GM12878 (cell line): ENCODE results near the gene TMEM208. TPM values are rescaled to one million over a fixed set of nuclear protein-coding genes. Genes with fewer than 3 reads are reported as not detected.

ENCODE experiments used
- ATAC-seq: fragments of 200-7000 bp; cut with Tn5 transposase; 3 replicates; pipeline ENCODE4 v1.9.1; 2020; ENCODE audit warnings: mild to moderate bottlenecking, moderate library complexity
- BruUV-seq: library from RNA; stranded (reverse); fragments of 400-500 nt; replicated peaks from 2 replicates; lab custom pipeline; 2021; lab: Mats Ljungman, UMichigan
- CTCF ChIA-PET: fragments of 300-600 bp; sonication (Branson Sonifier 250); formaldehyde crosslinking; extraction: SDS; loops from one replicate; lab custom pipeline; 2021; ENCODE audit warnings: inconsistent platforms; lab: Yijun Ruan, JAX
- POLR2A ChIA-PET: fragments of 350-600 bp; formaldehyde crosslinking; extraction: SDS; loops from one replicate; lab custom pipeline; 2021; ENCODE audit warnings: inconsistent platforms; lab: Charles Lee
- RAD21 ChIA-PET: fragments of 300-600 bp; sonication (Branson Sonifier 250); formaldehyde crosslinking; loops from one replicate; lab custom pipeline; 2023; ENCODE audit warnings: antibody characterized with exemption; ENCODE audit not compliant: unreplicated experiment; lab: Charles Lee
- SMC1A ChIA-PET: fragments of 300-600 bp; sonication (Branson Sonifier 250); formaldehyde crosslinking; loops from one replicate; lab custom pipeline; 2023; ENCODE audit not compliant: unreplicated experiment, uncharacterized antibody; lab: Charles Lee
- DNase-seq: peaks from one replicate; pipeline ENCODE4 v3.0.0-alpha.2; 2011; ENCODE audit warnings: low read depth, low spot score
- FAIRE-seq: peaks from 3 replicates; lab custom pipeline; 2011; peaks lifted over from hg19 to GRCh38; lab: Jason Lieb, UNC
- H2AFZ ChIP-seq: 2 replicates; pipeline ENCODE4 v1.6.0; 2011; ENCODE audit warnings: low read depth, low read length, control low read depth; ENCODE audit not compliant: control insufficient read depth
- H3K27ac ChIP-seq: 2 replicates; pipeline ENCODE4 v1.5.1; 2011; ENCODE audit warnings: control low read depth; ENCODE audit not compliant: control insufficient read depth, insufficient read depth
- H3K27me3 ChIP-seq, 2 experiments: replicated peaks in 1 of 2; 2 replicates each; pipeline versions ENCODE4 v1.6.0 to v1.6.1; 2011; ENCODE audit warnings: low read length in 1 of 2; ENCODE audit not compliant: control insufficient read depth in 2 of 2, insufficient read depth in 2 of 2
- H3K36me3 ChIP-seq, 2 experiments: 2 replicates each; pipeline ENCODE4 v1.5.1; 2011; ENCODE audit warnings: low read length in 1 of 2; ENCODE audit not compliant: control insufficient read depth in 2 of 2, insufficient read depth in 2 of 2
- H3K4me1 ChIP-seq: 2 replicates; pipeline ENCODE4 v1.6.1; 2011; ENCODE audit warnings: mild to moderate bottlenecking, low read length, moderate library complexity, mixed read lengths; ENCODE audit not compliant: control insufficient read depth, insufficient read depth
- H3K4me2 ChIP-seq: 2 replicates; pipeline ENCODE4 v1.6.0; 2011; ENCODE audit warnings: control low read depth; ENCODE audit not compliant: control insufficient read depth, insufficient read depth
- H3K4me3 ChIP-seq: fragments of 200-600 bp; sonication (generic); 2 replicates; pipeline ENCODE4 v1.5.1; 2016
- H3K79me2 ChIP-seq: 2 replicates; pipeline ENCODE4 v1.6.0; 2011; ENCODE audit warnings: low read length; ENCODE audit not compliant: control insufficient read depth, insufficient read depth
- H3K9ac ChIP-seq: 2 replicates; pipeline ENCODE4 v1.8.0; 2011; ENCODE audit warnings: low read length, control low read depth, mixed read lengths; ENCODE audit not compliant: control insufficient read depth, insufficient read depth
- H3K9me3 ChIP-seq: replicated peaks from 3 replicates; pipeline ENCODE4 v1.5.1; 2011; ENCODE audit warnings: mild to moderate bottlenecking, low read length; ENCODE audit not compliant: control insufficient read depth, insufficient read depth
- H4K20me1 ChIP-seq: 2 replicates; pipeline ENCODE4 v1.6.0; 2011; ENCODE audit not compliant: control insufficient read depth, insufficient read depth
- ATF7 ChIP-seq: fragments of 450-650 bp; IDR thresholded peaks from 2 replicates; pipeline ENCODE4 v1.6.1; 2016; ENCODE audit warnings: low read depth, mild to moderate bottlenecking
- BRCA1 ChIP-seq: IDR thresholded peaks from 2 replicates; pipeline ENCODE4 v1.6.1; 2011; ENCODE audit warnings: low read depth, low read length, improper control_type of control experiment
- CHD1 ChIP-seq: IDR thresholded peaks from 2 replicates; pipeline ENCODE4 v1.6.1; 2012; ENCODE audit warnings: low read depth, low read length, improper control_type of control experiment
- CHD2 ChIP-seq: IDR thresholded peaks from 2 replicates; pipeline ENCODE4 v1.6.1; 2011; ENCODE audit warnings: low read depth, low read length, improper control_type of control experiment, borderline replicate concordance
- GATAD2B ChIP-seq: fragments of 450-650 bp; conservative IDR thresholded peaks from 2 replicates; pipeline ENCODE4 v1.6.1; 2017; ENCODE audit warnings: low read depth, mild to moderate bottlenecking, moderate library complexity
- HDAC6 ChIP-seq: fragments of 200-600 bp; sonication (generic); IDR thresholded peaks from one replicate; pipeline ENCODE4 v1.8.0; 2017; ENCODE audit warnings: antibody characterized with exemption; ENCODE audit not compliant: unreplicated experiment
- IRF4 ChIP-seq: IDR thresholded peaks from 2 replicates; pipeline ENCODE4 v1.6.1; 2011; ENCODE audit warnings: low read depth, low read length
- JUND ChIP-seq: IDR thresholded peaks from 2 replicates; pipeline ENCODE4 v1.6.1; 2012; ENCODE audit warnings: low read depth, mild to moderate bottlenecking, low read length, improper control_type of control experiment, moderate library complexity
- MEF2A ChIP-seq: IDR thresholded peaks from 2 replicates; pipeline ENCODE4 v1.6.1; 2011; ENCODE audit warnings: low read depth, mild to moderate bottlenecking, low read length, moderate library complexity; ENCODE audit not compliant: insufficient read depth
- MYB ChIP-seq: fragments of 150-350 bp; IDR thresholded peaks from 2 replicates; pipeline ENCODE4 v1.6.1; 2014; ENCODE audit warnings: mild to moderate bottlenecking, low read depth, low read length, borderline replicate concordance
- NFIC ChIP-seq: IDR thresholded peaks from 2 replicates; pipeline ENCODE4 v1.6.1; 2012; ENCODE audit warnings: low read depth, mild to moderate bottlenecking, inconsistent platforms, low read length, moderate library complexity
- PBX3 ChIP-seq: IDR thresholded peaks from 2 replicates; pipeline ENCODE4 v1.6.1; 2011; ENCODE audit warnings: mild to moderate bottlenecking, low read depth, low read length, moderate library complexity; ENCODE audit not compliant: insufficient replicate concordance
- PML ChIP-seq: IDR thresholded peaks from 2 replicates; pipeline ENCODE4 v1.6.1; 2012; ENCODE audit warnings: low read length, inconsistent platforms
- POLR2A ChIP-seq: IDR thresholded peaks from 2 replicates; pipeline ENCODE4 v1.6.1; 2011; ENCODE audit warnings: low read depth, mild to moderate bottlenecking, low read length
- SMAD1 ChIP-seq: fragments of 450-650 bp; IDR thresholded peaks from 2 replicates; pipeline ENCODE4 v1.6.1; 2018; ENCODE audit warnings: mild to moderate bottlenecking, low read depth; ENCODE audit not compliant: partially characterized antibody
- SMARCA5 ChIP-seq: fragments of 450-650 bp; IDR thresholded peaks from 2 replicates; pipeline ENCODE4 v1.6.1; 2017; ENCODE audit warnings: mild to moderate bottlenecking
- SP1 ChIP-seq: IDR thresholded peaks from one replicate; pipeline ENCODE4 v1.6.1; 2011; ENCODE audit warnings: low read depth, low read length
- SPI1 ChIP-seq: IDR thresholded peaks from 2 replicates; pipeline ENCODE4 v1.6.1; 2011; ENCODE audit warnings: low read depth, mild to moderate bottlenecking, low read length, moderate library complexity, borderline replicate concordance; ENCODE audit not compliant: insufficient read depth
- SREBF2 ChIP-seq: IDR thresholded peaks from 2 replicates; pipeline ENCODE4 v1.6.1; 2012; ENCODE audit warnings: mild to moderate bottlenecking, low read length
- ZNF207 ChIP-seq: fragments of 450-650 bp; IDR thresholded peaks from 2 replicates; pipeline ENCODE4 v1.6.1; 2014; ENCODE audit warnings: antibody characterized with exemption, mild to moderate bottlenecking, borderline replicate concordance
- WGBS: methylation state at CpG from one replicate; pipeline ENCODE4 v1.1.6; 2016; ENCODE audit warnings: low lambda C conversion rate; ENCODE audit not compliant: insufficient replicate concordance, insufficient coverage; ENCODE audit errors: missing lambda C conversion rate; 5-methylcytosine and 5-hydroxymethylcytosine counted together
- in situ Hi-C: fragments of 300-500 bp; cut with MboI; formaldehyde crosslinking; loops from 9 replicates; pipeline ENCODE4 v1.14.3; 2018; ENCODE audit warnings: mixed read lengths
- intact Hi-C: fragments of 100-400 bp; cut with micrococcal nuclease; formaldehyde crosslinking; loops from one replicate; pipeline ENCODE4 v1.14.2; 2022; ENCODE audit not compliant: unreplicated experiment
- polyA plus RNA-seq, 11 experiments: library from polyadenylated mRNA; depleted of rRNA in 4 of 11; unstranded in 6 of 11; stranded (reverse) in 5 of 11; fragments of >200 nt; fragmentation: Nextera tagmentation in 4 of 11; fragmentation: Illumina TruSeq in 1 of 11; extraction: Ambion mirVana in 4 of 11; extraction: Trizol in 1 of 11; gene quantifications; 1 replicate in 1 of 11; 2 replicates in 10 of 11; pipeline versions ENCODE4 v1.2.1 to v1.2.3, GENCODE V29; 2011 to 2016; ENCODE audit warnings: inconsistent platforms in 2 of 11, missing spikeins in 2 of 11, low read depth in 1 of 11
- total RNA-seq, 4 experiments: library from RNA; depleted of rRNA in 3 of 4; stranded (reverse); fragments of >200 nt in 3 of 4; fragmentation: Illumina TruSeq in 1 of 4; extraction: Trizol in 1 of 4; gene quantifications; 2 replicates each; pipeline versions ENCODE4 v1.2.1 to v1.2.3, GENCODE V29; 2013 to 2021

The TMEM208 gene
- total and polyA plus RNA-seq, 10 of the 15 experiments (the other 5 are each of a cell fraction or from before 2014, with no cell fraction given) = 34.1 to 244 (median 54.1) TPM

- SMC1A ChIA-PET = no interaction called here
- RAD21 ChIA-PET = interaction anchor here (1.0 kb wide), 1 partner anchor 72 kb away, joined by 3 read pairs; no protein-coding TSS in a partner anchor
- CTCF ChIA-PET = interaction anchor here (0.5 kb wide), 1 partner anchor 10 kb away, joined by 4 read pairs; no protein-coding TSS in a partner anchor
- no TSS peak for BruUV-seq
- no peak overlapping the region for H3K4me3 ChIP-seq
- peaks cover 3 to 16% of the 10 kb centered on the region in 2 experiments; a peak in 3 of 4 replicates for H3K36me3 ChIP-seq
- DNase-seq = no peak
- H2AFZ ChIP-seq = no peak overlapping the region
- 80% methylated on average over 3 of the region's 3 CpGs for WGBS
- ATAC-seq = no peak
- no peaks in the 10 kb centered on the region for H3K4me1 ChIP-seq
- H3K27ac ChIP-seq = no peak overlapping the region
- H3K4me2 ChIP-seq = no peak overlapping the region
- H3K27me3 ChIP-seq = no peaks in the 10 kb centered on the region
- no peaks in the 10 kb centered on the region for H4K20me1 ChIP-seq
- no peaks in the 10 kb centered on the region for H3K79me2 ChIP-seq
- H3K9ac ChIP-seq = no peak overlapping the region
- no peaks in the 10 kb centered on the region for H3K9me3 ChIP-seq
- no peak for FAIRE-seq
- POLR2A ChIA-PET = interaction anchor here (1.0 kb wide), 1 partner anchor 9 kb away, joined by 3 read pairs; no protein-coding TSS in a partner anchor
- intact Hi-C loops = no loop called here
- in situ Hi-C loops = no loop called here
- TF ChIP-seq JUND (no peak), POLR2A (no peak), ATF7 (no peak), PBX3 (no peak), SREBF2 (no peak), ZNF207 (no peak), BRCA1 (no peak), CHD2 (no peak), SMARCA5 (no peak), MEF2A (no peak), PML (no peak), GATAD2B (no peak), MYB (no peak), SP1 (no peak), SPI1 (no peak), SMAD1 (no peak), HDAC6 (no peak), IRF4 (no peak), NFIC (no peak), CHD1 (no peak)
Measured at GRCh38 chr16:67206838-67207248, 20.1 kb upstream of the TMEM208 start.
